GM18951 (cell line): ENCODE results near the gene ATP5PO.

Experiments
- POLR2A ChIP-seq: IDR thresholded peaks from 4 replicates; pipeline ENCODE4 v1.6.1; 2011; ENCODE audit warnings: mild to moderate bottlenecking; ENCODE audit not compliant: insufficient read length, insufficient read depth; ENCODE audit errors: extremely low read depth
- in situ Hi-C: fragments of 300-500 bp; cut with MboI; formaldehyde crosslinking; loops from one replicate; pipeline ENCODE4 v1.12.0; 2022; ENCODE audit warnings: low sequenced_read_pairs, mixed read lengths, inconsistent platforms; ENCODE audit not compliant: unreplicated experiment

ATP5PO gene

GRCh38 chr21:33902349-33902748 is 13.3 kb downstream of the ATP5PO start:
- in situ Hi-C loops = loop anchor here (25.0 kb wide), 1 partner anchor 710 kb away; the partner anchor contains the start of gene RCAN1
- no peak for TF ChIP-seq POLR2A

GRCh38 chr21:33901412-33902288 is 14.0 kb downstream of the ATP5PO start:
- in situ Hi-C loops = loop anchor here (25.0 kb wide), 1 partner anchor 711 kb away; the partner anchor contains the start of gene RCAN1
- TF ChIP-seq POLR2A = no peak

GRCh38 chr21:33899199-33899598 is 16.4 kb downstream of the ATP5PO start:
- in situ Hi-C loops = no loop called here
- TF ChIP-seq POLR2A = no peak

GRCh38 chr21:33898586-33898985 is 17.0 kb downstream of the ATP5PO start:
- in situ Hi-C loops = no loop called here
- TF ChIP-seq POLR2A = no peak

GRCh38 chr21:33897739-33898138 is 17.9 kb downstream of the ATP5PO start:
- TF ChIP-seq POLR2A = no peak
- in situ Hi-C loops = no loop called here

- in situ Hi-C loops = no loop called here
Observed at GRCh38 chr21:33897098-33897497, 18.5 kb downstream of the ATP5PO start.

GRCh38 chr21:33896691-33897090 is 18.9 kb downstream of the ATP5PO start:
- TF ChIP-seq POLR2A = no peak
- in situ Hi-C loops = no loop called here

More at GRCh38 chr21:33897098-33897497, 18.5 kb downstream of the ATP5PO start:
- no peak for TF ChIP-seq POLR2A

GRCh38 chr21:33895356-33895755 is 20.2 kb downstream of the ATP5PO start:
- in situ Hi-C loops = no loop called here

GRCh38 chr21:33894736-33895288 is 20.8 kb downstream of the ATP5PO start:
- in situ Hi-C loops = no loop called here
- no peak for TF ChIP-seq POLR2A

More at GRCh38 chr21:33895356-33895755, 20.2 kb downstream of the ATP5PO start:
- TF ChIP-seq POLR2A = no peak

- no peak for TF ChIP-seq POLR2A
- in situ Hi-C loops = no loop called here
Observed at GRCh38 chr21:33893917-33894316, 21.7 kb downstream of the ATP5PO start.

- in situ Hi-C loops = no loop called here
- TF ChIP-seq POLR2A = no peak
Observed at GRCh38 chr21:33892853-33893252, 22.8 kb downstream of the ATP5PO start.

- TF ChIP-seq POLR2A = no peak
- in situ Hi-C loops = no loop called here
Observed at GRCh38 chr21:33890187-33890586, 25.4 kb downstream of the ATP5PO start.

GRCh38 chr21:33886321-33886720 is 29.3 kb downstream of the ATP5PO start:
- in situ Hi-C loops = no loop called here
- TF ChIP-seq POLR2A = no peak

- in situ Hi-C loops = no loop called here
- TF ChIP-seq POLR2A = no peak
Observed at GRCh38 chr21:33885172-33885514, 30.5 kb downstream of the ATP5PO start.
